GM23248 (cell line): ENCODE data around the gene PKNOX2. TPM values are rescaled to one million over a fixed set of nuclear protein-coding genes. Genes with fewer than 3 reads are reported as not detected.

Experiments
- DNase-seq: peaks from one replicate; pipeline ENCODE4 v3.0.0-alpha.2; 2015
- H2AFZ ChIP-seq: fragments of 200-600 bp; sonication (generic); 2 replicates; pipeline ENCODE4 v1.6.1; 2016; ENCODE audit warnings: antibody characterized with exemption
- H3F3A ChIP-seq: fragments of 200-600 bp; sonication (generic); 2 replicates; pipeline ENCODE4 v1.6.1; 2016; ENCODE audit warnings: mild to moderate bottlenecking, antibody characterized with exemption, mixed run types; ENCODE audit not compliant: insufficient read depth
- H3K27ac ChIP-seq: fragments of 200-600 bp; sonication (generic); 2 replicates; pipeline ENCODE4 v1.5.1; 2016; ENCODE audit warnings: mild to moderate bottlenecking
- H3K27me3 ChIP-seq: fragments of 200-600 bp; sonication (generic); replicated peaks from 2 replicates; pipeline ENCODE4 v1.6.1; 2016; ENCODE audit warnings: mild to moderate bottlenecking; ENCODE audit not compliant: insufficient read depth
- H3K36me3 ChIP-seq: fragments of 200-600 bp; sonication (generic); 2 replicates; pipeline ENCODE4 v1.6.1; 2016; ENCODE audit warnings: low read depth, mild to moderate bottlenecking
- H3K4me1 ChIP-seq: fragments of 200-600 bp; sonication (generic); 2 replicates; pipeline ENCODE4 v1.6.1; 2016; ENCODE audit warnings: mild to moderate bottlenecking; ENCODE audit not compliant: insufficient read depth
- H3K4me2 ChIP-seq: fragments of 200-600 bp; sonication (generic); one replicate; pipeline ENCODE4 v1.6.1; 2016; ENCODE audit warnings: mild to moderate bottlenecking; ENCODE audit not compliant: unreplicated experiment
- H3K4me3 ChIP-seq: fragments of 200-600 bp; sonication (generic); 2 replicates; pipeline ENCODE4 v1.5.1; 2016; ENCODE audit warnings: mild to moderate bottlenecking
- H3K79me2 ChIP-seq: fragments of 200-600 bp; sonication (generic); 2 replicates; pipeline ENCODE4 v1.6.1; 2016; ENCODE audit warnings: mild to moderate bottlenecking; ENCODE audit not compliant: insufficient read depth
- H3K9ac ChIP-seq: fragments of 200-600 bp; sonication (generic); 2 replicates; pipeline ENCODE4 v1.6.1; 2016; ENCODE audit warnings: mild to moderate bottlenecking
- H3K9me2 ChIP-seq: fragments of 200-600 bp; sonication (generic); 2 replicates; pipeline ENCODE4 v1.6.1; 2016; ENCODE audit warnings: mixed run types, mild to moderate bottlenecking, moderate library complexity; ENCODE audit not compliant: insufficient read depth
- H3K9me3 ChIP-seq: fragments of 200-600 bp; sonication (generic); one replicate; pipeline ENCODE4 v1.6.1; 2017; ENCODE audit warnings: low read depth
- H4K20me1 ChIP-seq: fragments of 200-600 bp; sonication (generic); 2 replicates; pipeline ENCODE4 v1.6.0; 2016; ENCODE audit not compliant: insufficient read depth
- EZH2 ChIP-seq: fragments of 200-600 bp; sonication (generic); IDR thresholded peaks from 2 replicates; pipeline ENCODE4 v1.6.1; 2018; ENCODE audit warnings: antibody characterized with exemption, mild to moderate bottlenecking; ENCODE audit not compliant: insufficient read depth, poor library complexity, severe bottlenecking
- EZH2phosphoT487 ChIP-seq: fragments of 200-600 bp; sonication (generic); IDR thresholded peaks from 2 replicates; pipeline ENCODE4 v1.6.1; 2018; ENCODE audit warnings: antibody characterized with exemption, moderate library complexity, mild to moderate bottlenecking, low read depth; ENCODE audit not compliant: insufficient read depth
- WGBS, 2 experiments: methylation state at CpG; one replicate each; pipeline ENCODE4 v1.1.6; 2015 to 2017; ENCODE audit warnings: low lambda C conversion rate in 2 of 2, low coverage in 1 of 2; ENCODE audit errors: missing lambda C conversion rate in 2 of 2; 5-methylcytosine and 5-hydroxymethylcytosine counted together
- in situ Hi-C: fragments of 300-500 bp; cut with MboI; formaldehyde crosslinking; loops from 2 replicates; pipeline ENCODE4 v1.15.0; 2020
- polyA plus RNA-seq: library from polyadenylated mRNA; unstranded; fragments of >200 nt; fragmentation: Nextera tagmentation; extraction: Ambion mirVana; gene quantifications from 2 replicates; pipeline ENCODE4 v1.2.1, GENCODE V29; 2016
- total RNA-seq: library from RNA; depleted of rRNA; stranded (reverse); fragments of >200 nt; shearing (Covaris generic); gene quantifications from 2 replicates; pipeline ENCODE4 v1.2.3, GENCODE V29; 2014

The PKNOX2 gene
- total and polyA plus RNA-seq, 2 experiments from 2014 or later: 0.21 to 0.76 TPM

DNA sequence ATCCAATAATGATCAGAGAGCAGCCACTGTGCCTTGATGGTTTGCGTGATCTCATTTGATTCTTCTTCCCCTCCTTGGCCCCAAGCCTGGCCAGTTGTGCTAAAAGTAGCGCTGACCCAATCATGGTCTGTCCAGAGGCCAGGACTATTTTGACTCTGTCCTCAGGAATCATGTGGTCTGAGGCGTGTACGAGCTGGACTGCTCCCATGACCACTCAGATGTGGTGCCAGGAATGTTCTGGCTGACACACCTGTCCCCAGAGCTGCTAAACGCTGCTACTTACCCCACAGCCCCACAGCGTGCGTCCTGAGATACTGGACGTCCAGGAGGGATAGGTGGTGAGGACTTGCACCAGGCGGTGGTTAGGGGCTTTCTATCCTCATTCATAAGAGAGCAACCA lies 261.1 kb downstream of the PKNOX2 start:
- no peak overlapping the region for H2AFZ ChIP-seq
- no peaks in the 10 kb centered on the region for H3F3A ChIP-seq
- no peak overlapping the region for H3K4me2 ChIP-seq
- no peak overlapping the region for H3K4me3 ChIP-seq
- H3K9me3 ChIP-seq: no peaks in the 10 kb centered on the region
- no peaks in the 10 kb centered on the region for H3K36me3 ChIP-seq
- peaks cover 38% of the 10 kb centered on the region for H3K27me3 ChIP-seq
- 76 to 81% methylated on average over 8 of the region's 9 CpGs for WGBS, 2 experiments
- no peak for TF ChIP-seq EZH2
- no peak for TF ChIP-seq EZH2phosphoT487
- in situ Hi-C loops: no loop called here
- no peaks in the 10 kb centered on the region for H3K79me2 ChIP-seq
- no peak for DNase-seq
- H3K9me2 ChIP-seq: no peaks in the 10 kb centered on the region
- H4K20me1 ChIP-seq: no peaks in the 10 kb centered on the region
- no peaks in the 10 kb centered on the region for H3K4me1 ChIP-seq
- no peak overlapping the region for H3K9ac ChIP-seq
- H3K27ac ChIP-seq: no peak overlapping the region

- Histone ChIP-seq H3K9ac (no peak overlapping the region), H3K27me3 (peaks cover 25% of the 10 kb centered on the region), H3K4me2 (no peak overlapping the region), H3K79me2 (no peaks in the 10 kb centered on the region), H3K9me3 (no peaks in the 10 kb centered on the region), H3K4me3 (no peak overlapping the region), H3F3A (no peaks in the 10 kb centered on the region), H2AFZ (no peak overlapping the region), H3K36me3 (no peaks in the 10 kb centered on the region), H3K9me2 (no peaks in the 10 kb centered on the region), H3K27ac (no peak overlapping the region), H4K20me1 (no peaks in the 10 kb centered on the region), H3K4me1 (no peaks in the 10 kb centered on the region)
- DNase-seq: no peak
- in situ Hi-C loops: no loop called here
- TF ChIP-seq EZH2 (no peak), EZH2phosphoT487 (no peak)
- whole genome bisulfite sequencing, 2 experiments: 70 to 71% methylated on average over 14 of the region's 14 CpGs
Measured at GRCh38 chr11:125426818-125427528, 262.4 kb downstream of the PKNOX2 start.

DNA sequence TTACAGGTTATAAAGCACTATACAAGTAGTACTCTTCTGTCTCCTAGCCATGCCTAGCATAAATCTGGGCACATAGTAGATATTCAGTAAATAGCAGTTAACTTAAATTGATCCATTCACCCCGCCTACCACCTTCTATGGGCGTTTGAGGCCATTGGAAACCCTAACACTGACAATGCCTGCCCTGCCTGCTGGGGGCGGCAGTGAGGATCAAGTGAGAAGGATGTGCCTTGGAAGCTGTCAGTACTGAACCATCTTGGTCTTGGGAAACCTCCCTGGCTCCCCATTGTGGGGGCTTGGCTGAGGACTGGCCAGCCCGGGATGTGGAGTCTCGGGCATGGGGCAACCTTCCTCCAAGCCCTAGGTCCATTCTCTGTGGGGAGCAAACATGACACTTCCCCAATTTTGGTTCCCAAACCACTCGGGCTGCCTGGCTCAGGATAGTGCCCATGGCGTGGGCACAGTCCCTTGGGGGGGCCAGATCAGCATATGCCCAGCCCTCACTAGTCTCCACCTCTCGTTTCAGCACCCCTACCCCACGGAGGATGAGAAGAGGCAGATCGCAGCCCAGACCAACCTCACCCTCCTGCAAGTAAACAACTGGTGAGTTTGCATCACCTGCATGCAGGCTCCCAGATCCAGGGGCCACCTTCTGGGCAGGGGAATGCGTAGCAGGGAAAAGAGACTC lies 264.1 kb downstream of the PKNOX2 start:
- H3K9me2 ChIP-seq: no peaks in the 10 kb centered on the region
- H3K4me1 ChIP-seq: no peaks in the 10 kb centered on the region
- H3K27me3 ChIP-seq: peaks cover 11% of the 10 kb centered on the region; the same call in 1 of the 2 replicates
- no peaks in the 10 kb centered on the region for H4K20me1 ChIP-seq
- no peaks in the 10 kb centered on the region for H3K9me3 ChIP-seq
- no peak overlapping the region for H3K9ac ChIP-seq
- TF ChIP-seq EZH2phosphoT487: no peak
- no peak for TF ChIP-seq EZH2
- 36 to 37% methylated on average over 10 to 11 of the region's 11 CpGs for WGBS, 2 experiments
- in situ Hi-C loops: no loop called here
- H3K27ac ChIP-seq: no peak overlapping the region
- H3K79me2 ChIP-seq: no peaks in the 10 kb centered on the region
- no peak overlapping the region for H2AFZ ChIP-seq
- H3K36me3 ChIP-seq: no peaks in the 10 kb centered on the region
- H3K4me3 ChIP-seq: no peak overlapping the region
- H3F3A ChIP-seq: no peaks in the 10 kb centered on the region
- no peak for DNase-seq
- no peak overlapping the region for H3K4me2 ChIP-seq

GRCh38 chr11:125429174-125429707 lies 264.7 kb downstream of the PKNOX2 start:
- no peaks in the 10 kb centered on the region for H3K9me2 ChIP-seq
- 17 to 18% methylated on average over 6 of the region's 6 CpGs for WGBS, 2 experiments
- in situ Hi-C loops: no loop called here
- H2AFZ ChIP-seq: no peak overlapping the region
- no peaks in the 10 kb centered on the region for H3K4me1 ChIP-seq
- TF ChIP-seq EZH2phosphoT487 (no peak), EZH2 (no peak)
- no peaks in the 10 kb centered on the region for H3K36me3 ChIP-seq
- H3F3A ChIP-seq: no peaks in the 10 kb centered on the region
- H3K4me3 ChIP-seq: no peak overlapping the region
- H3K9me3 ChIP-seq: no peaks in the 10 kb centered on the region
- no peak overlapping the region for H3K9ac ChIP-seq
- H3K79me2 ChIP-seq: no peaks in the 10 kb centered on the region
- H3K27ac ChIP-seq: no peak overlapping the region
- H3K4me2 ChIP-seq: no peak overlapping the region
- peak; percentile 71 for DNase-seq
- no peaks in the 10 kb centered on the region for H4K20me1 ChIP-seq
- peaks cover 5% of the 10 kb centered on the region; the same call in 1 of the 2 replicates for H3K27me3 ChIP-seq
